ENCODE results near the gene SLCO4C1.

- TF ChIP-seq, protein P1, sequence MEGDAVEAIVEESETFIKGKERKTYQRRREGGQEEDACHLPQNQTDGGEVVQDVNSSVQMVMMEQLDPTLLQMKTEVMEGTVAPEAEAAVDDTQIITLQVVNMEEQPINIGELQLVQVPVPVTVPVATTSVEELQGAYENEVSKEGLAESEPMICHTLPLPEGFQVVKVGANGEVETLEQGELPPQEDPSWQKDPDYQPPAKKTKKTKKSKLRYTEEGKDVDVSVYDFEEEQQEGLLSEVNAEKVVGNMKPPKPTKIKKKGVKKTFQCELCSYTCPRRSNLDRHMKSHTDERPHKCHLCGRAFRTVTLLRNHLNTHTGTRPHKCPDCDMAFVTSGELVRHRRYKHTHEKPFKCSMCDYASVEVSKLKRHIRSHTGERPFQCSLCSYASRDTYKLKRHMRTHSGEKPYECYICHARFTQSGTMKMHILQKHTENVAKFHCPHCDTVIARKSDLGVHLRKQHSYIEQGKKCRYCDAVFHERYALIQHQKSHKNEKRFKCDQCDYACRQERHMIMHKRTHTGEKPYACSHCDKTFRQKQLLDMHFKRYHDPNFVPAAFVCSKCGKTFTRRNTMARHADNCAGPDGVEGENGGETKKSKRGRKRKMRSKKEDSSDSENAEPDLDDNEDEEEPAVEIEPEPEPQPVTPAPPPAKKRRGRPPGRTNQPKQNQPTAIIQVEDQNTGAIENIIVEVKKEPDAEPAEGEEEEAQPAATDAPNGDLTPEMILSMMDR (IDR thresholded peaks at IDR 0.05; ENCODE audit: low read length): no peak
- TF ChIP-seq EZH2phosphoT487 (IDR thresholded peaks at IDR 0.05; ENCODE audit: low read length): no peak
These were observed 54.2 kb downstream of the SLCO4C1 start for GRCh38 chr5:102241809-102242421.
